Measurements from ENCODE around the gene PLET1. TPM values are rescaled to one million over a fixed set of nuclear protein-coding genes. Genes with fewer than 3 reads are reported as not detected.

Gene PLET1
- total RNA-seq, 2 experiments from 2014 or later = not detected

DNA sequence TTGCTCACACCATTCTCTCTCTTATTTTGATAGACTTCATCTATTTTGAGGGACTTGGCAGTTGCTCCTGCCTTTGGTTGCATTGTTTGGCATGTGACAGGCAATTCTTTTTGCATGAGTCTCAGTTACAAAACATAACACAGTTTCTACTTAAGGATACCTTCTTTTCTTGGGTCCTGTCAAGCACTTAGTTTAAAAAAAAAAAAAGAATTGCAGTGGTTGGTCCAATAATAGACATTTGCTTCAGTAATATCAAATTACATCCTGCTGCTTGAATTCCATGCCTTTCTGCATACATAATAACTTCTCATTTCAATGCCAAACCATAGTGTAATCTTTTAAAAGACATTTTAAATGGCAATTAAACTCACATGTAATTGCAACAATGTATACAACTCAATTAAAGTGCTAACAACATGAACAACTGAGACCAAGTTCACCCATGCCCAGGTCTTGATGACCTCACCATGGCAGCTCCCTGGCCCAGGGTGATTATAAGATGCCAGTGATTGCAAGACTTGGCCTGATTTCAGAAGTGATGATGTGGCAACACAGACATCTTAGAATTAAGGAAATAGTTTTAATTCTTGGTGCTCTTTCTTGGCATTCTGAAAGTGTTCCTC is 32.2 kb upstream of the PLET1 start:
- Histone ChIP-seq H2AFZ (ENCODE audit: low read length) (no peak overlapping the region), H3K4me1 (ENCODE audit: insufficient read depth, low read length, poor library complexity, severe bottlenecking) (peaks cover 5% of the 10 kb centered on the region), H3K4me3 (ENCODE audit: low read depth, low read length, poor library complexity, severe bottlenecking) (no peak overlapping the region), H4K20me1 (ENCODE audit: insufficient read depth, low read length) (no peaks in the 10 kb centered on the region), H3K9me2 (ENCODE audit: insufficient read depth, low read length) (no peaks in the 10 kb centered on the region), H3K79me2 (ENCODE audit: insufficient read depth, low read depth, low read length) (no peaks in the 10 kb centered on the region), H3K36me3 (ENCODE audit: insufficient read depth, low read length) (no peaks in the 10 kb centered on the region), H3K4me2 (ENCODE audit: low read length) (no peak overlapping the region), H3K9me3 (ENCODE audit: low read length) (no peaks in the 10 kb centered on the region), H3K27ac (ENCODE audit: low read depth, low read length, poor library complexity, severe bottlenecking) (no peak overlapping the region)
- BruUV-seq (replicated peaks) = no TSS peak
- CTCF ChIA-PET (ENCODE audit: unreplicated experiment) = no interaction called here
- DNase-seq (ENCODE audit: low spot score) = no peak
- TF ChIP-seq CTCF (conservative IDR thresholded peaks at IDR 0.05; ENCODE audit: low read length) (no peak), EZH2phosphoT487 (IDR thresholded peaks at IDR 0.05; ENCODE audit: borderline replicate concordance, low read depth, low read length) (no peak)
- POLR2A ChIA-PET = no interaction called here
- intact Hi-C loops (cut with micrococcal nuclease; ENCODE audit: unreplicated experiment) = loop anchor here (5.0 kb wide), 2 partner anchors 294 to 504 kb away; no protein-coding TSS in a partner anchor

DNA sequence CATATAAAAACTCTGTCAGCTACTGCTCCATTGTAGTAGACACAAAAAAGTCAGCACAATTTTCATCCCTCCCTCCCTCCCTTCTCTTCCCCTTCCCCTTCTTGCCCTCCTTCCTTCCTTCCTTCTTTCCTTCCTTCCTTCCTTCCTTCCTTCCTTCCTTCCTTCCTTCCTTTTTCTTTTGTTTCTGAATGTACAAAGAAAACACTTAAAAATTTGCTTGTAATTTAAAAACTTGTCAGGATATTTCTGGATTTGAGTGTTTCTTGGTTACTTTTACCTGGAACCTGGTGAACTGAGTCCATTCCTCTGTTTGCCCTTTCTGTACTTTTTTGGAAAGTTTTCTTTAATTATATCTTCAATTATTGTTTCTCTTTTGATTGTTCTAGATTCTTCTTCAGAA is 31.5 kb upstream of the PLET1 start:
- no peaks in the 10 kb centered on the region for H3K9me3 ChIP-seq (ENCODE audit: low read length)
- H3K4me1 ChIP-seq (ENCODE audit: insufficient read depth, low read length, poor library complexity, severe bottlenecking) = peaks cover 5% of the 10 kb centered on the region
- H2AFZ ChIP-seq (ENCODE audit: low read length) = no peak overlapping the region
- intact Hi-C loops (cut with micrococcal nuclease; ENCODE audit: unreplicated experiment) = loop anchor here (5.0 kb wide), 2 partner anchors 295 to 505 kb away; no protein-coding TSS in a partner anchor
- H3K4me2 ChIP-seq (ENCODE audit: low read length) = no peak overlapping the region
- no peaks in the 10 kb centered on the region for H3K36me3 ChIP-seq (ENCODE audit: insufficient read depth, low read length)
- POLR2A ChIA-PET = no interaction called here
- H3K79me2 ChIP-seq (ENCODE audit: insufficient read depth, low read depth, low read length) = no peaks in the 10 kb centered on the region
- H3K4me3 ChIP-seq (ENCODE audit: low read depth, low read length, poor library complexity, severe bottlenecking) = no peak overlapping the region
- CTCF ChIA-PET (ENCODE audit: unreplicated experiment) = no interaction called here
- no peak for TF ChIP-seq EZH2phosphoT487 (IDR thresholded peaks at IDR 0.05; ENCODE audit: borderline replicate concordance, low read depth, low read length)
- TF ChIP-seq CTCF (conservative IDR thresholded peaks at IDR 0.05; ENCODE audit: low read length) = no peak
- no peaks in the 10 kb centered on the region for H3K9me2 ChIP-seq (ENCODE audit: insufficient read depth, low read length)
- BruUV-seq (replicated peaks) = no TSS peak
- no peak for DNase-seq (ENCODE audit: low spot score)
- H3K27ac ChIP-seq (ENCODE audit: low read depth, low read length, poor library complexity, severe bottlenecking) = no peak overlapping the region
- H4K20me1 ChIP-seq (ENCODE audit: insufficient read depth, low read length) = no peaks in the 10 kb centered on the region

DNA sequence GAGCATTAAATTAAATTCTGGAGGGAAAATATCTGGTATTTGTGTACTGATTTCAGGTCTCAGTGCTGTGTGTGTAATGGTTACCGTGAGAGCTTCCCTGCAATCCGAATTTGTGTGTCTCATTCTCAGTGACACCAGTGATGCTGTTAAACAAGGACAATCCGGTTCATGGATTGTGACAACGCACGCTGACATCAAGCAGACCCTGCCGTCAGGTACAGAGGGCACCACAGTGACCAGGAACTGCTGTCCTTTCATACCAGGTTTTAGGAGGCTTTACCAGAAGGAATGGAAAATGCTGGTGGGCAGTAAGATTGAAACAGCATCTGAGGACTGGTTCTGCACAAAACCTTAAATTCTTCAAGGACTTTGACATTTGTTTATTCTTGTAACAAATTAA is 30.5 kb upstream of the PLET1 start:
- ChIA-PET CTCF (ENCODE audit: unreplicated experiment) (no interaction called here), POLR2A (no interaction called here)
- H3K9me2 ChIP-seq (ENCODE audit: insufficient read depth, low read length) = no peaks in the 10 kb centered on the region
- H4K20me1 ChIP-seq (ENCODE audit: insufficient read depth, low read length) = no peaks in the 10 kb centered on the region
- TF ChIP-seq EZH2phosphoT487 (IDR thresholded peaks at IDR 0.05; ENCODE audit: borderline replicate concordance, low read depth, low read length) (no peak), CTCF (conservative IDR thresholded peaks at IDR 0.05; ENCODE audit: low read length) (no peak)
- H3K36me3 ChIP-seq (ENCODE audit: insufficient read depth, low read length) = no peaks in the 10 kb centered on the region
- no TSS peak for BruUV-seq (replicated peaks)
- no peak overlapping the region for H2AFZ ChIP-seq (ENCODE audit: low read length)
- intact Hi-C loops (cut with micrococcal nuclease; ENCODE audit: unreplicated experiment) = loop anchor here (5.0 kb wide), 2 partner anchors 296 to 506 kb away; no protein-coding TSS in a partner anchor
- H3K9me3 ChIP-seq (ENCODE audit: low read length) = no peaks in the 10 kb centered on the region
- peaks cover 5% of the 10 kb centered on the region for H3K4me1 ChIP-seq (ENCODE audit: insufficient read depth, low read length, poor library complexity, severe bottlenecking)
- no peak overlapping the region for H3K4me3 ChIP-seq (ENCODE audit: low read depth, low read length, poor library complexity, severe bottlenecking)
- H3K4me2 ChIP-seq (ENCODE audit: low read length) = no peak overlapping the region
- no peaks in the 10 kb centered on the region for H3K79me2 ChIP-seq (ENCODE audit: insufficient read depth, low read depth, low read length)
- no peak overlapping the region for H3K27ac ChIP-seq (ENCODE audit: low read depth, low read length, poor library complexity, severe bottlenecking)
- no peak for DNase-seq (ENCODE audit: low spot score)
